Muscle of back (tissue), 11 donors: Measurements from ENCODE around the gene GGA1. TPM values are rescaled to one million over a fixed set of nuclear protein-coding genes. Genes with fewer than 3 reads are reported as not detected.

Source experiments
- DNase-seq, 3 donors: peaks; one replicate each; pipeline versions ENCODE4 v3.0.0 to v3.0.0-alpha.2; 2013
- polyA plus RNA-seq, 10 donors: library from polyadenylated mRNA; unstranded; fragments of 120-200 nt; gene quantifications; one replicate each; pipeline ENCODE4 v1.2.1, GENCODE V29; 2013; ENCODE audit not compliant: insufficient read length in 10 of 10

Gene GGA1
- polyA plus RNA-seq, 10 donors = 27.6 to 49.1 (median 34.4) TPM

DNA sequence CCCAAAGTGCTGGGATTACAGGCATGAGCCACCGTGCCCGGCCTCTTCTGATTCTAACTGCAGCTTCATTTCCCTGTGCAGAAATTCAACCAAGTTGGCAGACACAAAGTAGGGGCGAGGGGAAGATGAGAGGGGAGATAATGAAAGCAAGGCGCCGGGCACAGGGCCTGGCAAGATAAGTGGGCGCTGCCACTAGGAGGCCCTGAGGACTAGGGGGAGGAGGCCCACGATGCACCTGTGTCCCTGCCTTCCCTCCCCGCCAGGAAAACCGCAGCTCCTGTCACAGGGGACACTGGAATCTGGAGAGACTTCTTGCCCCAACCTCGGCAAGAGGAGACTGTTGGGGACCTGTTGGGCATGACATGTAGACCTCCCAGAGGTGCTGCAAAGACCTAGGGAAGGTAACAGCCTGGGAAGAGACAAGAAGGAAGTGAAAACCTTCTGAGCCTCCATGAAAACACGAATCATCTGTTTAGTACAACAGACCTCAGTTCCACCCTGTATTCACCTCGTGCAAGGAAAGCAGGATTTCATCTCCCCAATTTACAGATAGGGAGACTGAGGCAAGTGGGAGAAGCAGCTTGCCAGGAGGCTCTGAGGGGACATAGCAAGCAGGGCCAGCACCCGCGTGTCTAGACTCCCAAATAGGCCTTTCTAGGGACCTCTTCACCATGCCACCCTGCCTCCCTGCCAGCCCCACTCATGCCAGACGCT, 63.7 kb downstream of the GGA1 start:
- DNase-seq = no peak

DNA sequence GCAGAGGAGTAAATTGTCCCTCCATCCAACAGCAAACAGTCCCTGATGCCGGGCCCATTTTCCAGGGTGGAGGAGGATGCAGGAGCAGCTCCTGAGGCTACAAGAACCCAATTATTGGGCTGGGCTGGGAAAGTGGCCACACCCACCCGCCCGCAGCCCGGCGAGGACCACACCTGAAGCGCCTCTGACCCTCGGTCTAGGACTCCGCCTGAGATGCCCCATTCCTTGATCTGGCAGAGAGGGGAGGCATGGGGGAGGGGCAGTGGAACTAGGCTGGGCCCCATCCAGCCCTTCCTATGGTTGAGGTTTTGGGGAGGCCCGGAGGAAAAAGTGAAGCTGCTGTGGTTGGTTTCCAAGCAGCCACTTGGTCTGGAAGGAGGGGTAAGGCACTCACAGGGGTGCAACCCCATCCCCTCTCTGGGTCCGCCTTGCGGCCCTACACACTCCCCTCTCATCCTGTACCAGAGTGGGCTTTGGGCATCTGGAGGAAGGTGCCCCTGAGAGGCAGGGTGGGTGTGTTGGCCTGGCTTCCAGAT, 64.4 kb downstream of the GGA1 start:
- no peak for DNase-seq

DNA sequence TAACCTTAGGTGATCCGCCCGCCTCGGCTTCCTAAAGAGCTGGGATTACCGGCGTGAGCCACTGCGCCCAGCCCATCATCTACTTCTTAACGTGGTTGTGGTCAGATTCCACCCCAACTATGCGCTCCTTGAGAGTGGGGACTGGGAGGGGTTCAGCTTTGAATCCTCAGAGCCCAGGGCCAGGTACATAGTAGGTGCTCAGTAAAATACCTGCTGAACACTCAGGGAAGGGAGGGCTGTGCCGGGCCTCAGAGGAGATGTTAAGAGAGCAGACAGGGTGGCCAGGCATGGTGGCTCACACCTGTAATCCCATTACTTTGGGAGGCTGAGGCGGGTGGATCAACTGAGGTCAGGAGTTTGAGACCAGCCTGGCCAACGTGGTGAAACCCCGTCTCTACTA, 65.6 kb downstream of the GGA1 start:
- no peak for DNase-seq

DNA sequence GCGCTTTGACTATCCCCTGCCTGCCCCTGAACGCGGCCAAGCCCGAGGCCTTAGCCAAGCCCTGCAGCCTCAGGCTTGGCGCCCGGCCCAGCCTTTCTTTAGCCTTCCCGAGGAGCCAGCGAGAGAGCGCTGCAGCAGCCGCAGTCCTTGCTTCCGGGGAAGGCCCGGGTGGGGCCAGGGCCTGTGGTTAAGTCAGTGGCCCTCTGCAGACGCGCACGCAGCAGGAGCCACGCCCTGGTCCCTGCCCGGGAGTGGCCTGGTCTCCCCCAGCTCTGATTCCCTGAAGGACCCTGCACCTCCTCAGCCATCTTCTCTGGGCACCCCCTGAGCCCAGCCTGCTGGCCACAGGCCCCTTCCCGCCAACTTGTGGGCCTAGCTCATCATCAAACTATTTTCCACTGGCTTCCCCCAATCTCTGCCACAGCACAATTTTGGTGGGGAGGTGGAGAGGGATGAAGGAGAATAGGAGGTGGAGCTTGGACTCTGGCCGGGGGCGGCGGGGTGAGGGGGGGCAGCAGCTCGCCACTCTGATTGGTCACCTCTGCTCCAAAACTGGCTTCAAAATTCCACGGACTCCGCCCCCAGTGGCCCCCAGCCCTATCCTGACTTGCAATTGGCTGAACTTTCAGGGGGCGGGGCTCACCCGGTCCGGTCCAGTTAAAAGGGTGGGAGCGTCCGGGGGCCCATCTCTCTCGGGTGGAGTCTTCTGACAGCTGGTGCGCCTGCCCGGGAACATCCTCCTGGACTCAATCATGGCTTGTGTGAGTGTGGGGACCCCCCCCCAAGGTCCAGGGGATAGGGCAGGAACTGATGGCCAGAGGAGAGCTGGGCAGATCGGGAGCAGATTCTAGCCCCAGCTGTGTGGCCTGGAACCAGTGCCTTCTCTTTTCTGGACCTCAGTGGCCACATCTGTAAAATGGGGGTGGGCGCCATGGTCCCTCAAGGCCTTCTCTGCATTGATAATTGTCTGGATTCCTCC, 66.6 kb downstream of the GGA1 start, which contains the start of gene LGALS1:
Gene LGALS1, plus strand, starts transcription at position 686 of the 979 bp plus-strand sequence. Its CDS starts 67 bp downstream, at position 753.
- peak; percentile 97 to 99 (median 98) for DNase-seq

DNA sequence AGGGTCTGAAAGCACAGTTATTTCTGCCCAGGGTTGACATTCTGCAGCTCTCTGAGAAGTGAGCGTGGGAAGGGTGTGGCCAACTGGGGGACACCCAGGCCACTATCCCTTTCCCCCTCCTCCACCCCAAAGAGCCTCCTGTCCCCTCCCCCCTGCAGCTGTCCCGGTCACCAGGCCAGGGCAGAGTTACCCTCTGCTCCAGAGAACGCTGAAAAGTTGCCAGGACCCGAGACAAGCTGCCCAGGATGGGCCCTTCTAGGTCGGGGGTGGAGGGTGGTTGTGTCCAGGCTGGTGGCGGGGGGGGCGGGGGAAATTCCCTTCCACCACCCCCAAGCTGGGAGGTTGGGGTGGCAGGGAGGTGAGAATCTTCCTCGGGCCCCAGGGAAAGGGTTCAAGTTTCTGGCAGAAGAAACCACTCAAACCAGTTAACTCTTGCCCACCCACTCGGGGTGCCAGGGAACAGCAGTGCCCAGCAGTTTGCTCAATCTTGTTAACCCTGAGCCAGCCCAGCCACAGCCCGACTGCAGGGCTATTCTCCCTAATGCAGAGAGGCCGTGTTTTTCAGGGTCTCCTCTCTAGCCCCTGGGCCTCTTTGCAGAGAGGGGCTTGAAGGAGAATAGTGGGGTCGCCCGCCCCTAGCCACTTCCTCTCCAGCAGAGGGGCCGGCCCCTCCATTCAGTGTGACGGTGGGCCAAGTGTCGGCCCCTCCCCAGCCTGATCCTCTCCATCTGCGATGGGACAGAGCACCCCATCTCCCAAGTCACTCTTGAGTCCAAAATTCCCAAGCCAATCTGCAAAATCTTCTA, 67.5 kb downstream of the GGA1 start:
- DNase-seq = peak in 2 of 3 donors; percentile 68

DNA sequence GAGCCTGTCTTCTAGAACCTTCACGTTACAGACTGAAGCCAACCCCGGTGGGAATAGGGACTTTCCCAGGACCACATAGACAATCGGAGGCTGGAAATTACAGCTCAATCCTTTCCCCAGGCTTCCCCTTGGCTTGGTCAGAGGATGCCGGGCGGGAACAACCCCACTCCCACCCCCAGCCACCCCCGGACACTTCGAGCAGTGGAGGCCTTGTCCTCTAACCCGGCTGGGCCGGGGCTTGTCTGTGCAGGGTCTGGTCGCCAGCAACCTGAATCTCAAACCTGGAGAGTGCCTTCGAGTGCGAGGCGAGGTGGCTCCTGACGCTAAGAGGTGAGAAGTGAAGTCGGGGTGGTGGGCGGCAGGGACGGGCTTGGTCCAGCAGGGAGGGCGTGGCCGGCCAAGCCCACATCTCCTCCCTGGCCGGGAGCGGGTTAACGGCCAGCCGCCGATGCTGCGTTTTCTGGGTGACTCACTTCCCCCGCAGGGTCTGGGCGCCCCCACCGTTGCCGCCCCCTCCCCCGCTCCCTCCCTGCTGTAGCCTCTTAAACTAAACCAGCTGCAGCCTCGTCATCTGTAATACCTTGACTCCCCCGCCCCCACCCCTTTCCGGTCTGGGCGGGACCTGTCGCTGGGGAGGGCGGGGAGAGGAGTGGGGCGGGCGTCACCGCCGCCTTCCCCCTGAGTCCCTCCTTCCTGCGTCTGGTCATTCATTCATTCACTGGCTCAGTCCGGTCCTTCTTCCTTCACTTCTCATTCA, 68.3 kb downstream of the GGA1 start:
- peak; percentile 88 to 97 (median 94) for DNase-seq

DNA sequence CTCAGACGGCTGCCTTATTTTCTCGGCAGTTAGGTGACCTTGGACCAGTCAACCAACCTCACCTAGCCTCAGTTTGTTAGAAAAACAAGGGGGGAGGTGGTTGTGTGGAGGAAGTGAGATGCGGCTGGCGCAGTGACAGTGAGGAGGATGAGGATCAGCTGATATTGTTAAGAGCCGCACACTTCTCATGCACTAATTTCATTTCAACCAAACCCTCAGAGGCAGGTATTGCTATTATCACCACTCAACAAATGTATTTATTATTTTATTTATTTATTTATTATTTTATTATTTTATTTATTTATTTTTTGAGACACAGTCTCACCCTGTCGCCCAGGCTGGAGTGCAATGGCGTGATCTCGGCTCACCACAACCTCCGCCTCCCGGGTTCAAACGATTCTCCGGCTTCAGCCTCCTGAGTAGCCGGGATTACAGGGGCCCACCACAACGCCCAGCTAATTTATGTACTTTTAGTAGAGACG, 68.9 kb downstream of the GGA1 start:
- no peak for DNase-seq

DNA sequence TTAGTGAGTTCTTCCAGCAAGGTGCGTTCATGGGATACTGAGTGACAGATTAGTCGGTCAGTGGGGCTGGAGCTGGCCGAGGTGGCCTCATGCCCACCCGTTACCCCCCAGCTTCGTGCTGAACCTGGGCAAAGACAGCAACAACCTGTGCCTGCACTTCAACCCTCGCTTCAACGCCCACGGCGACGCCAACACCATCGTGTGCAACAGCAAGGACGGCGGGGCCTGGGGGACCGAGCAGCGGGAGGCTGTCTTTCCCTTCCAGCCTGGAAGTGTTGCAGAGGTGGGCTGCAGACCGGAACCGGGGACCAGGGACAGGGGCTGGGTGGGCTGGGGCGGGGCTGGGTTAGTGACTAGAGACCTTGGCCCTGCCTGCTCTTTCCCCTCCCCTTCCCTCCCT, 69.7 kb downstream of the GGA1 start:
- no peak for DNase-seq

DNA sequence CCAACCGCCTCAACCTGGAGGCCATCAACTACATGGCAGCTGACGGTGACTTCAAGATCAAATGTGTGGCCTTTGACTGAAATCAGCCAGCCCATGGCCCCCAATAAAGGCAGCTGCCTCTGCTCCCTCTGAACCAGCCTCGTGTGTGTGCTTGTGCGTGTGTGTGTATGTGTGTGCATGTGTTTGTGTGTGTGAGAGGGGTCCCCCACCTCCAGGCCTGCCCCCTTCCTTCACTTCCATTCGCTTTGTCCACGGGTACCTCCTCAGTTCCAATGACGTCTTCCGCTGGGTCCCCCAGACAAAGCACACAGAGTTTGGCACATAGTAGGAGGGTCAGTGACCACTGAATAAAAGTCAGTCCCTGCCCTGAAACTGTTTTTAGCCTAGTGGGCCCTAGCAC, 71.0 kb downstream of the GGA1 start:
- DNase-seq = no peak

DNA sequence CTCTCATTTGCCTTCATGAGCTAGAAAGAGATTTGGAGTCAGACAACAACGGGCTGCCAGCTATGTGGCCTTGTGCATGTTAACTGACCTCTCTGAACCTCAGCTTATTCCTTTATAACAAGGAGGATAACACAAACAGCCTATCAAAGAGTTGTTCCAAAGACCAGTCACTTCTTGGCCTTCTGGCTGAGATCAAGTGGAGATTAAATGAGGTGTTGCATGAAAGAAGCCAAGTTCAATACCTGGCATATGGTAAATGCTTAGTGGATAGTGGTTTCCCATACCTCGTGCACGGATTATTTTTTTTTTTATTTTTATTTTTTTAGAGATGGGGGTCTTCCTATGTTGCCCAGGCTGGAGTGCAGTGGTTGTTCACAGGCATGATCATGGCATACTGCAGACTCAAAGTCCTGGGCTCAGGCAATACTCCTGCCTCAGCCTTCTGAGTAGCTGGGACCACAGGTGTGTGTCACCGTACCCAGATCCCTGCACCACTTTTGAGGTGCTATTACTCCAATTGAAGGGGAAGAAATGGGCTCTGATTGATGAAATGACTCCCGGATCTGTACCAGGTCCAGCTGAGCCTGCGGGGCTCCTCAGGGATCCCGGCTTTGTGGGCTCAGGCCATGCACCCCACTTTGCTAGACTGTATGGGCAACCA, 71.7 kb downstream of the GGA1 start:
- DNase-seq = no peak

DNA sequence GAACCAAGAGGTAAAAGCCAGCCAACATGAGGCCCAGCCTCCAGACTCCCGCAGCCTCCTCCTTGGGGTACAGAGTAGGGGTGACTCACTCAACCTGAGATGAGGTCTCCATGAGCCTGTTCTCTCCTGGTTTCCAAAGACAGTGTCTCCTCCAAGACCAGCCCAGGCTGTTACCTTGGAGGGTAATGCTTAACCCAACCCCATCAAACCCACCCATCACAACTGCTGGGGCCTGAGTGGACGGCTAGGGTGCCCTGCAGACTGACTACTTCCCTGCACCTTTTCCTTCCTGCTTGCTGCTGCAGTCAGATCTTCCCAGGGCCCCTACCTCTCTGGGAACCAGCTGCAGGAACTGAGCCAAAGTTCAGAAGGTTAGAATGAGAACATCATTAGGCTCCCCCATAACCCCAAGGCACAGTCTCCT, 72.4 kb downstream of the GGA1 start:
- DNase-seq = no peak

DNA sequence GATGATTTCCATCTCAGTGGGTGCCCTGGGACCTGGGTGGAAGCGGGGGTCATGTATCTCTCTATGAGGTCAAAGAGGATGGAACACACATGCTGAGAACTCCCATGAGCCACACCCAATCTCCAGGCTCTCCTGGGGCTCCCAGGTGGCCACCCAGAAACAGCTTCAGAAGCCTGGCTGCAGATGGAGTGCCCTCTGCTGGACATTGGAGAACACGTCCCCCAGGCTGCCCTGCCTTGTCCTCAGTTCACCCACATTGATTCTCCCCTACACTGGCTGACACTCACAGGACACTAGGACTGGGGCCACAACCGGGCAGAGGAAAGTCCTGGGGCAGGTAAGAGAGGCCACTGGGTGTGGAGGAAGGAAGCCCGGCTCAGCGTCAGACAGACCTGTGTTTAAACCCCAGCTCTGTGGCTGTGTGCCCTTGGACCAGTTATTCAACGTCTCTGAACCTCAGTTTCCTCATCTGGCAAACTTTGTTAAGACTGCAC, 73.0 kb downstream of the GGA1 start:
- peak in 2 of 3 donors; percentile 71 to 78 for DNase-seq

Other genes with a start within 250 kb of the GGA1 start
- gene ELFN2, start 181.4 kb upstream of the GGA1 start, polyA plus RNA-seq = 1 to 10 TPM in 9 of 10 donors, under 1 TPM in 1; 0.70 to 3.3 (median 1.3) TPM
- 1 to 10 TPM; 4.2 to 9.6 (median 6.1) TPM for gene MFNG, start 122.5 kb upstream of the GGA1 start, polyA plus RNA-seq
- 10 to 100 TPM in 8 of 10 donors, 1 to 10 TPM in 2; 8.8 to 19.1 (median 12.6) TPM for gene CARD10, start 89.4 kb upstream of the GGA1 start, polyA plus RNA-seq
- gene CDC42EP1, start 48.4 kb upstream of the GGA1 start, polyA plus RNA-seq = 10 to 100 TPM; 27.1 to 48.6 (median 36.9) TPM
- gene LGALS2, start 28.7 kb upstream of the GGA1 start, polyA plus RNA-seq = 1 to 10 TPM in 2 of 10 donors, under 1 TPM in 5, not detected in 3; 0.34 to 1.3 (median 0.50) TPM
- 10 to 100 TPM in 6 of 10 donors, 1 to 10 TPM in 4; 5.9 to 13.3 (median 10.3) TPM for gene SH3BP1, start 30.8 kb downstream of the GGA1 start, polyA plus RNA-seq
- 10 to 100 TPM; 14.7 to 19.0 (median 15.3) TPM for gene PDXP, start 49.9 kb downstream of the GGA1 start, polyA plus RNA-seq
- gene LGALS1, start 66.8 kb downstream of the GGA1 start, polyA plus RNA-seq = 1,000 to 10,000 TPM; 1,423 to 2,007 (median 1,545) TPM
- 10 to 100 TPM; 12.4 to 22.4 (median 13.9) TPM for gene NOL12, start 77.5 kb downstream of the GGA1 start, polyA plus RNA-seq
- gene TRIOBP, start 88.2 kb downstream of the GGA1 start, polyA plus RNA-seq = 10 to 100 TPM; 33.4 to 61.8 (median 43.9) TPM
- 1 to 10 TPM; 3.2 to 7.0 (median 5.8) TPM for gene GCAT, start 199.1 kb downstream of the GGA1 start, polyA plus RNA-seq
- under 1 TPM in 1 of 10 donors, not detected in 9; 0.11 TPM for gene GALR3, start 214.5 kb downstream of the GGA1 start, polyA plus RNA-seq
- 10 to 100 TPM in 9 of 10 donors, 1 to 10 TPM in 1; 8.6 to 13.0 (median 10.9) TPM for gene ANKRD54, start 235.5 kb downstream of the GGA1 start, polyA plus RNA-seq
- gene EIF3L, start 240.6 kb downstream of the GGA1 start, polyA plus RNA-seq = 1,000 to 10,000 TPM; 1,067 to 1,479 (median 1,268) TPM